Loucy (cell line): ENCODE data around the gene CST9.
"Not testable (repeated sequence)": the region's sequence is repeated elsewhere in the genome, so short reads cannot be mapped to it uniquely, and the experiment has no call there.

Experiments
- H2AFZ ChIP-seq: fragments of 200-600 bp; sonication (generic); 2 replicates; pipeline ENCODE4 v1.6.0; 2016; ENCODE audit warnings: antibody characterized with exemption, mild to moderate bottlenecking, low read length, moderate library complexity
- H3F3A ChIP-seq: fragments of 200-600 bp; 2 replicates; pipeline ENCODE4 v1.6.0; 2016; ENCODE audit warnings: antibody characterized with exemption, low read depth, mild to moderate bottlenecking
- H3K27me3 ChIP-seq: fragments of 200-600 bp; sonication (generic); 2 replicates; pipeline ENCODE4 v1.6.1; 2014; ENCODE audit warnings: low read length, mild to moderate bottlenecking; ENCODE audit not compliant: insufficient read depth, poor library complexity, severe bottlenecking
- H3K36me3 ChIP-seq: fragments of 200-600 bp; sonication (generic); 2 replicates; pipeline ENCODE4 v1.6.1; 2016; ENCODE audit warnings: low read length; ENCODE audit not compliant: insufficient read depth
- H3K4me1 ChIP-seq: fragments of 200-600 bp; sonication (generic); 2 replicates; pipeline ENCODE4 v1.5.1; 2014; ENCODE audit warnings: low read length, mild to moderate bottlenecking; ENCODE audit not compliant: insufficient read depth, poor library complexity, severe bottlenecking
- H3K4me2 ChIP-seq: fragments of 200-600 bp; sonication (generic); 2 replicates; pipeline ENCODE4 v1.6.0; 2014; ENCODE audit warnings: antibody characterized with exemption, low read length, low read depth, mild to moderate bottlenecking; ENCODE audit not compliant: poor library complexity, severe bottlenecking
- H3K4me3 ChIP-seq: fragments of 200-600 bp; sonication (generic); 2 replicates; pipeline ENCODE4 v1.5.1; 2014; ENCODE audit warnings: low read length, mild to moderate bottlenecking, mixed read lengths; ENCODE audit not compliant: poor library complexity, severe bottlenecking
- H3K79me2 ChIP-seq: fragments of 200-600 bp; sonication (generic); 2 replicates; pipeline ENCODE4 v1.6.1; 2014; ENCODE audit warnings: low read length; ENCODE audit not compliant: insufficient read depth
- H3K9ac ChIP-seq: fragments of 200-600 bp; sonication (generic); 2 replicates; pipeline ENCODE4 v1.6.0; 2014; ENCODE audit warnings: mild to moderate bottlenecking, low read depth, low read length, moderate library complexity; ENCODE audit not compliant: poor library complexity, severe bottlenecking
- H3K9me2 ChIP-seq: fragments of 200-600 bp; sonication (generic); replicated peaks from 2 replicates; pipeline ENCODE4 v1.6.1; 2016; ENCODE audit warnings: low read depth, low read length, mixed read lengths
- H3K9me3 ChIP-seq: fragments of 200-600 bp; sonication (generic); 2 replicates; pipeline ENCODE4 v1.6.1; 2014; ENCODE audit warnings: mild to moderate bottlenecking, antibody characterized with exemption, low read length, low read depth; ENCODE audit not compliant: insufficient read depth
- H4K20me1 ChIP-seq: fragments of 200-600 bp; sonication (generic); 2 replicates; pipeline ENCODE4 v1.6.0; 2014; ENCODE audit warnings: antibody characterized with exemption, low read length, mild to moderate bottlenecking; ENCODE audit not compliant: insufficient read depth, poor library complexity, severe bottlenecking
- EZH2phosphoT487 ChIP-seq: fragments of 200-600 bp; IDR thresholded peaks from 2 replicates; pipeline ENCODE4 v1.6.1; 2018; ENCODE audit warnings: antibody characterized with exemption, mild to moderate bottlenecking, moderate library complexity, borderline replicate concordance
- TF ChIP-seq, protein P1 (sequence below): fragments of 200-600 bp; sonication (generic); conservative IDR thresholded peaks from 2 replicates; pipeline ENCODE4 v1.5.1; 2014; ENCODE audit warnings: mild to moderate bottlenecking, antibody characterized with exemption, low read length

CST9 gene

DNA sequence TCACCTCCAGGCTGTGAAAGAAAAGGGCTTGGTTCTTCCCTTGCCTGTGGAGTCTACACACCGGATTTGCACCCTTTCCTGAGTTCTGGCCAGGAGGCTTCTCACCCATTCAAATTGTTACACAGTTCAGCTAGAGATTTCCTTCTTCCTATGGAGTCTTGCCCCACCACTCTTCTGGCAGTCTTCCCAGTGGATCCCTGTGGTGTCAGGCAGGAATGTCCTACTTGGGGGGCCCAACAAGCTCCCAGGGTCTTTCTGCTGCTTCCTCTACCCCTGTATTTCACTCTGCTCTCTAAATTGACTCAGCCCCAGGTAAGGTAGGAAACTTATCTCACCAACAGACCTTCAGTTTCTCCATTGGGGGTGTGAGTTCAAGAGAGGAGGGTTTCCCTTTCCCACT lies 23.4 kb downstream of the CST9 start:
- H3K79me2 ChIP-seq = no peaks in the 10 kb centered on the region
- H3K9ac ChIP-seq = no peak overlapping the region
- no peaks in the 10 kb centered on the region for H3K27me3 ChIP-seq
- TF ChIP-seq, protein P1, sequence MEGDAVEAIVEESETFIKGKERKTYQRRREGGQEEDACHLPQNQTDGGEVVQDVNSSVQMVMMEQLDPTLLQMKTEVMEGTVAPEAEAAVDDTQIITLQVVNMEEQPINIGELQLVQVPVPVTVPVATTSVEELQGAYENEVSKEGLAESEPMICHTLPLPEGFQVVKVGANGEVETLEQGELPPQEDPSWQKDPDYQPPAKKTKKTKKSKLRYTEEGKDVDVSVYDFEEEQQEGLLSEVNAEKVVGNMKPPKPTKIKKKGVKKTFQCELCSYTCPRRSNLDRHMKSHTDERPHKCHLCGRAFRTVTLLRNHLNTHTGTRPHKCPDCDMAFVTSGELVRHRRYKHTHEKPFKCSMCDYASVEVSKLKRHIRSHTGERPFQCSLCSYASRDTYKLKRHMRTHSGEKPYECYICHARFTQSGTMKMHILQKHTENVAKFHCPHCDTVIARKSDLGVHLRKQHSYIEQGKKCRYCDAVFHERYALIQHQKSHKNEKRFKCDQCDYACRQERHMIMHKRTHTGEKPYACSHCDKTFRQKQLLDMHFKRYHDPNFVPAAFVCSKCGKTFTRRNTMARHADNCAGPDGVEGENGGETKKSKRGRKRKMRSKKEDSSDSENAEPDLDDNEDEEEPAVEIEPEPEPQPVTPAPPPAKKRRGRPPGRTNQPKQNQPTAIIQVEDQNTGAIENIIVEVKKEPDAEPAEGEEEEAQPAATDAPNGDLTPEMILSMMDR = no peak
- TF ChIP-seq EZH2phosphoT487 = no peak
- no peaks in the 10 kb centered on the region for H3K9me2 ChIP-seq
- H3K4me2 ChIP-seq = no peak overlapping the region
- H3F3A ChIP-seq = no peaks in the 10 kb centered on the region
- H3K4me3 ChIP-seq = no peak overlapping the region
- H3K9me3 ChIP-seq = no peaks in the 10 kb centered on the region
- no peaks in the 10 kb centered on the region for H3K4me1 ChIP-seq
- H2AFZ ChIP-seq = no peak overlapping the region
- no peaks in the 10 kb centered on the region for H4K20me1 ChIP-seq
- H3K36me3 ChIP-seq = no peaks in the 10 kb centered on the region

DNA sequence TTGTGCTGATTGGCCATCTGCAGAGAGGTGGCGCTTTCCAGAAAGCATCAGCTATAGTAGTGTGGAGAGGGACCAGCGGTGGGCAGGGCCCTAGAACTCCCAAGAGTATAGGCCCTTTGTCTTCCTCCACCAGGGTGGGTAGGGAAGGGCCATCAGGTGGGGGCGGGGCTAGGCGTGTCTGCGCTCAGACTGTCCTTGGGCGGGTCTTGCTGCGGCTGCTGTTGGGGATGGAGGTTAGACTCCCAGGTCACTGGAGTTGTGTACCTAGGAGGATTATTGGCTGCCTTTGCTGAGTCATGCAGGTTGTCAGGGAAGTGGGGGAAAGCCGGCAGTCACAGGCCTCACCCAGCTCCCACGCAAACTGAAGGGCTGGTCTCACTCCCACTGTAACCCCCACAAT lies 23.9 kb downstream of the CST9 start:
- H2AFZ ChIP-seq, H4K20me1 ChIP-seq, H3K4me1 ChIP-seq, H3K9ac ChIP-seq, H3K79me2 ChIP-seq, H3K9me2 ChIP-seq, H3K9me3 ChIP-seq, H3K4me3 ChIP-seq, H3F3A ChIP-seq, H3K4me2 ChIP-seq, H3K27me3 ChIP-seq, H3K36me3 ChIP-seq: not testable (repeated sequence)

DNA sequence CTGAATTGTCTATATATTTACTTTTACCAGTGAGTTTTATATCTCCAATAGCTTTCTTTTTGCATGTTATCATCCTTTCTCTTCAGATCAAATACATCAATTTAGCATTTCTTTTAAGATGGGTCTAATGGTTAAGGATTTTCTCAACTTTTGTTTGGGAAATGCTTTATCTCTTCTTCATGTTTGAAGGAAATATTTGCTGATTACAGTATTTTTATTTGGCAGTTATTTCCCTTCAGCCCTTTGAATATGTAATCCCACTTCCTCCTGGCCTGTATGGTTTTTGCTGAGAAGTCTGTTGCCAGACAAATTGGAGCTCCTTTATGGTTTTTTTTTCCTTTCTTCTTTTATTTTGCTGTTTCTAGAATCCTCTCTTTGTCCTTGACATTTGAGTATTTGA lies 30.7 kb downstream of the CST9 start:
- no peaks in the 10 kb centered on the region for H3K9me2 ChIP-seq
- TF ChIP-seq EZH2phosphoT487 = no peak
- TF ChIP-seq, protein P1 = no peak
- H3K4me1 ChIP-seq = no peaks in the 10 kb centered on the region
- H3K4me2 ChIP-seq = no peak overlapping the region
- H3K79me2 ChIP-seq = no peaks in the 10 kb centered on the region
- no peaks in the 10 kb centered on the region for H3K27me3 ChIP-seq
- no peak overlapping the region for H3K9ac ChIP-seq
- no peaks in the 10 kb centered on the region for H3K36me3 ChIP-seq
- no peaks in the 10 kb centered on the region for H3K9me3 ChIP-seq
- H3K4me3 ChIP-seq = no peak overlapping the region
- H2AFZ ChIP-seq = no peak overlapping the region
- no peaks in the 10 kb centered on the region for H3F3A ChIP-seq
- no peaks in the 10 kb centered on the region for H4K20me1 ChIP-seq

DNA sequence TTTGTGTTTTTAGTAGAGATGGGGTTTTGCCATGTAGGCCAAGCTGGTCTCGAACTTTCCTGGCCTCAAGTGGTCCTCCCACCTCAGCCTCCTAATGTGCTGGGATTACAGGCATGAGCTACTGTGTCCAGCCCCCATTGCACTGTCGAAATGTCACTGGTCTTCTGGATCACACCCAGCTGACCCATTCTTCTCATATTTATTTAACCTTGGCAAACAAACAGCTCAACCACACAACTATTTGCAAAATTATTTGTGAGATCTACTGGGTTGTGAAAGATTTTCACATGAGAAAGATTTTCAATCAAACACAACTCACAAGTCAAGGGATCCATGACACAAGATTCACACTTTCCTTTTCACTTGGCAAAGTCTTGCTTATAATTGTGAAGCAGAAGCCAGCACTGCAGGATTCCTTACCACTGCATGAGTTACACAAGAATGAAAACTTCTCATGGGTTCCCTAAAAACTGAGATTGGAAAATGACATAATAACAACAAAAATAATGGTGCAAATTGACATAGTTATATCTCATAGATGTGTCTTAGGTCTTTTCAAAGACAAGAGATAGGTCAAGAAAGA lies 35.4 kb downstream of the CST9 start:
- H2AFZ ChIP-seq = no peak overlapping the region
- H3K9me3 ChIP-seq = no peaks in the 10 kb centered on the region
- no peak overlapping the region for H3K4me2 ChIP-seq
- no peaks in the 10 kb centered on the region for H4K20me1 ChIP-seq
- H3K27me3 ChIP-seq = no peaks in the 10 kb centered on the region
- no peaks in the 10 kb centered on the region for H3F3A ChIP-seq
- no peaks in the 10 kb centered on the region for H3K4me1 ChIP-seq
- H3K36me3 ChIP-seq = no peaks in the 10 kb centered on the region
- TF ChIP-seq, protein P1 = no peak
- no peak for TF ChIP-seq EZH2phosphoT487
- no peaks in the 10 kb centered on the region for H3K9me2 ChIP-seq
- H3K79me2 ChIP-seq = no peaks in the 10 kb centered on the region
- no peak overlapping the region for H3K9ac ChIP-seq
- H3K4me3 ChIP-seq = no peak overlapping the region
